PC-9 (cell line): Measurements from ENCODE around the gene ELL2.
"Not testable (repeated sequence)": the region's sequence is repeated elsewhere in the genome, so short reads cannot be mapped to it uniquely, and the experiment has no call there.

ENCODE experiments used
- EZH2 ChIP-seq: fragments of 200-600 bp; sonication (generic); IDR thresholded peaks from 2 replicates; pipeline ENCODE4 v1.8.0; 2017; ENCODE audit warnings: antibody characterized with exemption, low read depth
- TF ChIP-seq, protein P1 (sequence below): fragments of 200-600 bp; sonication (generic); conservative IDR thresholded peaks from 2 replicates; pipeline ENCODE4 v1.6.1; 2017; ENCODE audit warnings: mixed run types, antibody characterized with exemption, mild to moderate bottlenecking, moderate library complexity

DNA sequence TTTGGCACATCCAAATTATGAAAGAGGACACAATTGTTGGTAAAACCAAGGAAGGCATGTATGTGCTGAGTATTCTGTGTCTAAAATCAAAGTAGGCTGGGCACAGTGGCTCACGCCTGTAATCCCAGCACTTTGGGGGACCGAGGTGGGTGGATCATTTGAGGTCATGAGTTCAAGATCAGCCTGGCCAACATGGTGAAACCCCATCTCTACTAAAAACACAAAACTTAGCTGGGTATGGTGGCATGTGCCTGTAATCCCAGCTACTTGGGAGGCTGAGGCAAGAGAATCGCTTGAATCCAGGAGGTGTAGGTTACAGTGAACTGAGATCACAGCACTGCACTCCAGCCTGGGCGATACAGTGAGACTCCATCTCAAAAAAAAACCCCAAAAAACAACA, 124.7 kb downstream of the ELL2 start:
- TF ChIP-seq, protein P1, sequence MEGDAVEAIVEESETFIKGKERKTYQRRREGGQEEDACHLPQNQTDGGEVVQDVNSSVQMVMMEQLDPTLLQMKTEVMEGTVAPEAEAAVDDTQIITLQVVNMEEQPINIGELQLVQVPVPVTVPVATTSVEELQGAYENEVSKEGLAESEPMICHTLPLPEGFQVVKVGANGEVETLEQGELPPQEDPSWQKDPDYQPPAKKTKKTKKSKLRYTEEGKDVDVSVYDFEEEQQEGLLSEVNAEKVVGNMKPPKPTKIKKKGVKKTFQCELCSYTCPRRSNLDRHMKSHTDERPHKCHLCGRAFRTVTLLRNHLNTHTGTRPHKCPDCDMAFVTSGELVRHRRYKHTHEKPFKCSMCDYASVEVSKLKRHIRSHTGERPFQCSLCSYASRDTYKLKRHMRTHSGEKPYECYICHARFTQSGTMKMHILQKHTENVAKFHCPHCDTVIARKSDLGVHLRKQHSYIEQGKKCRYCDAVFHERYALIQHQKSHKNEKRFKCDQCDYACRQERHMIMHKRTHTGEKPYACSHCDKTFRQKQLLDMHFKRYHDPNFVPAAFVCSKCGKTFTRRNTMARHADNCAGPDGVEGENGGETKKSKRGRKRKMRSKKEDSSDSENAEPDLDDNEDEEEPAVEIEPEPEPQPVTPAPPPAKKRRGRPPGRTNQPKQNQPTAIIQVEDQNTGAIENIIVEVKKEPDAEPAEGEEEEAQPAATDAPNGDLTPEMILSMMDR = not testable (repeated sequence)
- not testable (repeated sequence) for TF ChIP-seq EZH2
